Measurements from ENCODE around the gene PNPLA7. TPM values are rescaled to one million over a fixed set of nuclear protein-coding genes. Genes with fewer than 3 reads are reported as not detected.

Gene PNPLA7
- total RNA-seq, 1 experiment from 2014 or later = 1.3 TPM

- TF ChIP-seq ARID4B (CRISPR knock-in tag; IDR thresholded peaks at IDR 0.05; ENCODE audit: borderline replicate concordance) (no peak; the same call in 1 of the 2 replicates), CBFB (CRISPR knock-in tag; IDR thresholded peaks at IDR 0.05; ENCODE audit: low read depth) (no peak), ERG (CRISPR knock-in tag; IDR thresholded peaks at IDR 0.05) (no peak), EMX1 (CRISPR knock-in tag; IDR thresholded peaks at IDR 0.05) (no peak), ETV6 (CRISPR knock-in tag; IDR thresholded peaks at IDR 0.05) (no peak), ATF2 (CRISPR knock-in tag; IDR thresholded peaks at IDR 0.05; ENCODE audit: borderline replicate concordance, low read depth) (no peak), ELF4 (CRISPR knock-in tag; IDR thresholded peaks at IDR 0.05; ENCODE audit: low read depth) (no peak; the same call in 1 of the 2 replicates), TEAD4 (CRISPR knock-in tag; IDR thresholded peaks at IDR 0.05) (no peak), RORB (CRISPR knock-in tag; IDR thresholded peaks at IDR 0.05) (no peak), MLX (CRISPR knock-in tag; IDR thresholded peaks at IDR 0.05) (no peak), ZNF512 (CRISPR knock-in tag; IDR thresholded peaks at IDR 0.05; ENCODE audit: borderline replicate concordance) (no peak), CREB1 (CRISPR knock-in tag; IDR thresholded peaks at IDR 0.05) (no peak), NR1H2 (CRISPR knock-in tag; IDR thresholded peaks at IDR 0.05) (no peak), ATF6 (CRISPR knock-in tag; IDR thresholded peaks at IDR 0.05) (no peak), CTCF (IDR thresholded peaks at IDR 0.05) (peak; percentile 56), CDX4 (CRISPR knock-in tag; IDR thresholded peaks at IDR 0.05; ENCODE audit: borderline replicate concordance) (no peak), ZNF232 (CRISPR knock-in tag; IDR thresholded peaks at IDR 0.05) (no peak), NR2C2 (CRISPR knock-in tag; IDR thresholded peaks at IDR 0.05) (no peak), ZNF416 (CRISPR knock-in tag; IDR thresholded peaks at IDR 0.05) (no peak), SOX15 (CRISPR knock-in tag; IDR thresholded peaks at IDR 0.05) (no peak), MAX (CRISPR knock-in tag; IDR thresholded peaks at IDR 0.05) (peak; percentile 25; the same call in 1 of the 2 replicates), HMGA2 (CRISPR knock-in tag; IDR thresholded peaks at IDR 0.05) (no peak), E2F5 (CRISPR knock-in tag; IDR thresholded peaks at IDR 0.05) (no peak)
These were observed 1.2 kb upstream of the PNPLA7 start, which contains the start of gene MRPL41 (continued) for GRCh38 chr9:137551264-137552021.
